Body of pancreas (tissue), 4 donors: ENCODE results near the gene SLC25A21.

Experiments
- CTCF ChIP-seq, 7 experiments: fragments of 450-650 bp in 4 of 7; fragments of 200-600 bp in 3 of 7; sonication (generic) in 3 of 7; IDR thresholded peaks; one replicate each; pipeline ENCODE4 v1.5.1; 2016 to 2019; ENCODE audit warnings: antibody characterized with exemption in 7 of 7
- POLR2A ChIP-seq, 3 donors: fragments of 450-650 bp; IDR thresholded peaks; one replicate each; pipeline ENCODE4 v1.6.1; 2016; ENCODE audit warnings: antibody characterized with exemption in 3 of 3, mild to moderate bottlenecking in 2 of 3

DNA sequence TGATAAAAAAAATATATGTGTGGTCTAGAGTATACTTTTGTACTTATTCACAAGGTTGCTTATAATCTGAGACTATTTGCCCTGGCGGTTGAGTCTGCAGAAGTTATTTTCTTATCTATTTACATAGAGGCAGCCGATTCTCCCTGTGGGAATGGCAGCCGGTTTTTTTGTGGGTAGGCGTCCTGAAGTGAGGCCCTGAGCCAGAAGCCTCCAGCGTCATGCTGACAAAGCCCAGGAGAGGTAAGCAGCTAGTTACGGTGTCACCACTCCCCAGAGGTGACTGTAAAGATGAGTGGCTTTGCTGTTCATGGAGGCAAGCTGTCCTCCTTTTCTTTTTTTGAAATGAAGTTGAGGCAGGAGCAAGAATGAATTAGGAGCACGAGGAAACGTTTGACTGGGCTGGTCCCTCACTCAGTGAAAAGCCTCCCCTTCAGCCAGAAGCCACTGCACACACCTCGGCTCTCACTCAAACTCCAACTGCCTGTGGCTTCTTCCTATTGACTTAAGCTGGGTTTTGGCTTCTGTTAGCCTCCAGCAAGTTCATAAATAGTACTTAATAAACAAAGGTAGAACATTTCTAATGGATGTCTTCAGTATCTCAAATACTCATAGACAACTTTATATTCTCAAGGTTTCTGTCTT lies 489.2 kb downstream of the SLC25A21 start:
- TF ChIP-seq POLR2A (IDR thresholded peaks at IDR 0.05), result no peak
- TF ChIP-seq CTCF (IDR thresholded peaks at IDR 0.05), result no peak
